ENCODE measurements around the gene HIF1AN.
A peak's percentile ranks its signal among the peaks of the same experiment; 100 is the strongest.

HIF1AN gene

DNA sequence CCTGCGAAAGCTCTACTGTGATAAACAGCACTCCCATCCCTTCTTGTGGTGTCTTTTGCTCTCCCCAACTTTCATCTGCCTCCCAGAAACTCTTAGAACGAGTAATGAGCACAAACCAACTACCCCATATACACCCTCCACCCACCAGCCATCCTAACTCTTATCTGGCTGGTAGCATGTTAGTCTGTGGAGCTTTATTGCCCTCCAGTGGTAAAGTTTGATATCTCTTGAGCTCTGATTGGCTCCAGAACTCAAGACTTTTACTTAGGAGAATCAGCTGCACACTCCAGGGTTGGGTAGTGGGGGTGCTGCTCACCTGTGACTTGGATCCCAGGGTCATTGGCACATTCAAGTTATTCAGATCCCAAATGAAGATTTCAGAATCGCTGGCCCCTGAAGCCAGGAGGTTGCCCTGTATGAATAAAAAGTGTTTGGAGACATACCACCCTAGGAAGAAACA lies 27.0 kb upstream of the HIF1AN start:
- DNase-seq (ENCODE audit: low read depth), result peak; percentile 72
- TF ChIP-seq, protein P1, sequence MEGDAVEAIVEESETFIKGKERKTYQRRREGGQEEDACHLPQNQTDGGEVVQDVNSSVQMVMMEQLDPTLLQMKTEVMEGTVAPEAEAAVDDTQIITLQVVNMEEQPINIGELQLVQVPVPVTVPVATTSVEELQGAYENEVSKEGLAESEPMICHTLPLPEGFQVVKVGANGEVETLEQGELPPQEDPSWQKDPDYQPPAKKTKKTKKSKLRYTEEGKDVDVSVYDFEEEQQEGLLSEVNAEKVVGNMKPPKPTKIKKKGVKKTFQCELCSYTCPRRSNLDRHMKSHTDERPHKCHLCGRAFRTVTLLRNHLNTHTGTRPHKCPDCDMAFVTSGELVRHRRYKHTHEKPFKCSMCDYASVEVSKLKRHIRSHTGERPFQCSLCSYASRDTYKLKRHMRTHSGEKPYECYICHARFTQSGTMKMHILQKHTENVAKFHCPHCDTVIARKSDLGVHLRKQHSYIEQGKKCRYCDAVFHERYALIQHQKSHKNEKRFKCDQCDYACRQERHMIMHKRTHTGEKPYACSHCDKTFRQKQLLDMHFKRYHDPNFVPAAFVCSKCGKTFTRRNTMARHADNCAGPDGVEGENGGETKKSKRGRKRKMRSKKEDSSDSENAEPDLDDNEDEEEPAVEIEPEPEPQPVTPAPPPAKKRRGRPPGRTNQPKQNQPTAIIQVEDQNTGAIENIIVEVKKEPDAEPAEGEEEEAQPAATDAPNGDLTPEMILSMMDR (IDR thresholded peaks at IDR 0.05; ENCODE audit: low read length, missing control alignments), result peak; percentile 67

DNA sequence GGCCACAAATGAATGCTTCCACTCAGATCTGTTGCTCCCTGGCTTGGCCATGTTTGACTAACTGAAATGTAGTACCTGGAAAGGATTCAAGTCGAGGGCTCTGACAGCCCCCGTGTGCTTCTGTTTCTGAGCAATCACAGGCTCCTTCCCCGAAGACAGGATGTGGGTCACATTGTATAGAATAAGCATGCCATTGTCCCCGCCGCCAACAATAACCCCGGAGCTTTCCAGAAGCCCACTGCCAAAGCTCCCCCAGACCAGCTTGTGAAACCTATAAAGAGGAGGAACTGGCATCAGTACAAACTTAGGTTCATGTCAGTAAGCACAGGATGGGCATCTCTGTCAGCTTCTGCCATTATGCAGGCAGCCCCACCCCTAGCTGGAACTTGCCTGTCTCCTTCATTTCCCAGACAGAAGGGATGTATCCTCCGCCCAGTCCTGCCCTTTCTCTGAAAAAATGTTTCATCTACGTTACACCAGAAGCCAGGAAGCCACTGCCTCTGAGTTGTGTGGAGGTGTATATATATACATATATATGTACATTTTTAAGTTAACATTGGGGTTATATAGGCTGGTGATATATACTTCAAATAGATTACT lies 26.4 kb upstream of the HIF1AN start:
- DNase-seq (ENCODE audit: low read depth), result peak; percentile 29
- TF ChIP-seq, protein P1 (IDR thresholded peaks at IDR 0.05; ENCODE audit: low read length, missing control alignments), result no peak
- no peak overlapping the region for H3K4me3 ChIP-seq (replicated peaks; ENCODE audit: low read depth, low read length)

More for the DNA sequence above, 27.0 kb upstream of the HIF1AN start:
- H3K4me3 ChIP-seq (replicated peaks; ENCODE audit: low read depth, low read length), result no peak overlapping the region

DNA sequence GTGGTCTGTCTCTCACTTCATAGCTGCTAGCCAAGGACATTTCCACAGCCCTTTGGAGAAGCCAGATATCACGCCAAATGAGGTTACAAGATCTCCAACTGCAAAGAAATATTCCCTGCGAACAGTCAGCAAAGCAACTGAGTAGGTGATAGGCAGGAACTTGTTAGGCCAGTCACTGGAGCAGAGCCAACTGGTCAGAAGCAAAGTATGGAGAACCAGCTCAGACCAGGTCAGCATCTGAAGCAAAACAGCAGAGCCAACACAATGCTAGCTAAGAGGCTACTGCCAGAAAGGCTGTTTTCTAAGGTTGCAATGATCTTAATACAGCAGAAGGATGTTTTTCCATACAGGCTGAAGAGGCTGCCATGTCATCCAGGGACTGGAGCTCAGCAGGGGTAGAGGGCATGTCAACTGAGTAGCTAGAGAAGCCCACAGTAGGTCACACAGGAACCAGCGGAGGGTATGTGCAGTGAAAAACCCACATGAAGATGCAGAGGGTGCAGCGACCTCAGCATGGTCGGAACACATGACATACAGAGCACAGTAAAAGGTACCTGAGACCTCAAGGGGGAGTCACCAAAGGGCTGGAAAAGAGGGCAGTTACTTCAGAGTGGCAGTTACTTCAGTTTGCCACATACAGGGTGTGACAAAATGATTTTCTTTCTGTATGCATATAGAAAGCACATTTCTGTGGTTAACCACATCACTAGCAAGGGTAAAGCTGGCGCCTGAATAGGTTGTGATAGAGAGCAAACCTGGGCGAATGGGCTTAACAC lies 25.0 kb upstream of the HIF1AN start:
- H3K4me3 ChIP-seq (replicated peaks; ENCODE audit: low read depth, low read length), result no peak overlapping the region
- DNase-seq (ENCODE audit: low read depth), result no peak
- TF ChIP-seq, protein P1 (IDR thresholded peaks at IDR 0.05; ENCODE audit: low read length, missing control alignments), result no peak

DNA sequence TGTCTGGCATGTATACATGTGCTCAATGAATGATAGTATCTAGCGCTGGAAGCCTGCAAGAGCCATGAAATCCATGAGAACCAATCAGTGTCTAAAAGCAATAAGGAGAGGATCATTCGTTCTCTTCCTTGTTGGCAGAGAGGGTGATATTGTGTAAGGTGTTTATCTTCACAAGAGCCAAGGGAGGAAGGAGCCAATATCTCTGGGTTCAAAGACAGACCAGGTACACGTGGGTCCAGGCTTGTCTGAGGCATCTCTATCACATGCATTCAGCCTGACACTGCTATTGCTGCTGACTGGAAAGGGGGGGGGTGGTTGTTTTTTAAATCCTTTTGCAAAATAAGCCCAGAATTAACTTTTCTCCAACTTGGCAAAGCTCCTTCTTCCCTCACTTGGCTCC lies 20.1 kb upstream of the HIF1AN start:
- TF ChIP-seq, protein P1 (IDR thresholded peaks at IDR 0.05; ENCODE audit: low read length, missing control alignments), result no peak
- no peak for DNase-seq (ENCODE audit: low read depth)
- no peak overlapping the region for H3K4me3 ChIP-seq (replicated peaks; ENCODE audit: low read depth, low read length)

DNA sequence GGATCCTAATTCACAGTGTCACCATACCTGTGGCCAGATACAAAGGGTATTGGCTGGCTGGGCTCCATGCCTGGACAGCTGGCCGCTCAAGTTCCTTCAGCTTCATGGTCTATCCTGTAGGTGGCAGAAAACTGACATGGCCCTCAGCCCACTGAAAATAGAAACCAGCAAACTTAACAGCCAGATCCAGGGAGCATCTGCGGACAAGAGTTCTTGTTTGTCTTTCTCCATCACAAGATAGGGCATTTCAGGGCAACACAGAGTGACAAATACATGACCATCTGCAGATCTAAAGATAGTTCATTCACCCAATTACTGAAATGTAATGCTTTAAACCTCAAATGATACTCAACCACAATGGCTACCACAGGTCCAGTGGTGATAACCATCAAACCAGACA lies 18.9 kb upstream of the HIF1AN start:
- H3K4me3 ChIP-seq (replicated peaks; ENCODE audit: low read depth, low read length), result no peak overlapping the region
- TF ChIP-seq, protein P1 (IDR thresholded peaks at IDR 0.05; ENCODE audit: low read length, missing control alignments), result peak; percentile 25
- no peak for DNase-seq (ENCODE audit: low read depth)

DNA sequence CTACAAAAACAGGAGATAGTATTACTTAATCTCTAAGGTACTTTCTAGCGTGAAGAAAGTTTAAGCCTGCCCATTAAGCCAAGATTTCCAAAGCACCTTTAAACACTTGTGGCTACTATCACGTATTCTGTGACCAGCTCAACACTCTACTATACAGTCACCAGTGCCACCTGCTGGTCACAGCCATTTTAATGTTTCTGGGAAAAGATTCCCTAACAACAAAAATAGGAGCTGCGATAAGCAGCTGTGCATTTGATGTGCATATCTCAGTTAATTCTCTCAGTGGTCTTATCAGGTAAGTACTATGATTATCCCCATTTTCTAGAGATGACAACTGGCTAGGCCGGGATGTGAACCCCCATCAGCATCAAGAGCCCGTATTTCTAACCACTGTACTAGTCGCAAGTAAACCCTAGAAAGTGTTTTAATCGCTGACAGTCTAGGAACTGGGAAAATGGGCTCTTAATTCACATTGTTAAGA lies 16.9 kb upstream of the HIF1AN start:
- TF ChIP-seq, protein P1 (IDR thresholded peaks at IDR 0.05; ENCODE audit: low read length, missing control alignments), result peak; percentile 79
- peak overlapping the region; percentile 31 for H3K4me3 ChIP-seq (replicated peaks; ENCODE audit: low read depth, low read length)
- DNase-seq (ENCODE audit: low read depth), result peak; percentile 73
